HEK293T (cell line): ENCODE data around the gene GPR55.

ENCODE experiments used
- FOXA1 ChIP-seq: fragments of 450-650 bp; IDR thresholded peaks from 2 replicates; pipeline ENCODE4 v1.6.1; 2016; ENCODE audit warnings: mild to moderate bottlenecking
- FOXM1 ChIP-seq: fragments of 450-650 bp; IDR thresholded peaks from 2 replicates; pipeline ENCODE4 v1.6.1; 2017; ENCODE audit warnings: mild to moderate bottlenecking, borderline replicate concordance
- L3MBTL2 ChIP-seq: fragments of 450-650 bp; conservative IDR thresholded peaks from 2 replicates; pipeline ENCODE4 v1.6.1; 2016; ENCODE audit warnings: mild to moderate bottlenecking
- NFRKB ChIP-seq: fragments of 450-650 bp; IDR thresholded peaks from 2 replicates; pipeline ENCODE4 v1.6.1; 2016; ENCODE audit warnings: mild to moderate bottlenecking, moderate library complexity
- SP1 ChIP-seq: fragments of 450-650 bp; IDR thresholded peaks from 2 replicates; pipeline ENCODE4 v1.6.1; 2017
- SUZ12 ChIP-seq: fragments of 450-650 bp; IDR thresholded peaks from 2 replicates; pipeline ENCODE4 v1.6.1; 2016; ENCODE audit warnings: mild to moderate bottlenecking
- TARDBP ChIP-seq: fragments of 450-650 bp; IDR thresholded peaks from 2 replicates; pipeline ENCODE4 v1.6.1; 2016
- ZNF384 ChIP-seq: fragments of 450-650 bp; IDR thresholded peaks from 2 replicates; pipeline ENCODE4 v1.6.1; 2016

GRCh38 chr2:230947235-230947576, 22.2 kb upstream of the GPR55 start:
- TF ChIP-seq SP1, result no peak
- no peak for TF ChIP-seq TARDBP
- no peak for TF ChIP-seq ZNF384
- TF ChIP-seq FOXA1, result no peak
- no peak for TF ChIP-seq FOXM1
- TF ChIP-seq NFRKB, result no peak
- no peak for TF ChIP-seq L3MBTL2
- no peak for TF ChIP-seq SUZ12
